ENCODE measurements around the gene NDUFB11.

NDUFB11 gene

GRCh38 chrX:47190445-47191269, 46.2 kb upstream of the NDUFB11 start:
- TF ChIP-seq CEBPB (IDR thresholded peaks at IDR 0.05) (no peak), TCF12 (IDR thresholded peaks at IDR 0.05; ENCODE audit: low read depth) (0 out of 2 replicates have a peak, but pooled peaks have one; percentile 30), MAX (IDR thresholded peaks at IDR 0.05) (peak; percentile 96), FOXM1 (IDR thresholded peaks at IDR 0.05; ENCODE audit: borderline replicate concordance, low read depth) (no peak), YY1 (IDR thresholded peaks at IDR 0.05; ENCODE audit: low read depth) (peak; percentile 46; the same call in 1 of the 2 replicates), REST (IDR thresholded peaks at IDR 0.05; ENCODE audit: low read depth) (no peak), CREB1 (IDR thresholded peaks at IDR 0.05; ENCODE audit: low read depth) (no peak), NFIC (IDR thresholded peaks at IDR 0.05) (no peak), EGR1 (IDR thresholded peaks at IDR 0.05) (no peak), EP300 (IDR thresholded peaks at IDR 0.05; ENCODE audit: borderline replicate concordance) (peak; percentile 46; the same call in 1 of the 2 replicates), RAD21 (IDR thresholded peaks at IDR 0.05; ENCODE audit: low read depth) (no peak), TAF1 (IDR thresholded peaks at IDR 0.05; ENCODE audit: low read depth) (no peak), USF1 (IDR thresholded peaks at IDR 0.05) (peak; percentile 77), ZBTB7A (IDR thresholded peaks at IDR 0.05; ENCODE audit: low read depth) (no peak), TEAD4 (IDR thresholded peaks at IDR 0.05) (no peak)

GRCh38 chrX:47189906-47190305, 45.4 kb upstream of the NDUFB11 start:
- TF ChIP-seq TCF12 (IDR thresholded peaks at IDR 0.05; ENCODE audit: low read depth), result no peak
- TF ChIP-seq TAF1 (IDR thresholded peaks at IDR 0.05; ENCODE audit: low read depth), result no peak
- TF ChIP-seq FOXM1 (IDR thresholded peaks at IDR 0.05; ENCODE audit: borderline replicate concordance, low read depth), result no peak
- no peak for TF ChIP-seq EP300 (IDR thresholded peaks at IDR 0.05; ENCODE audit: borderline replicate concordance)
- no peak for TF ChIP-seq USF1 (IDR thresholded peaks at IDR 0.05)
- TF ChIP-seq NFIC (IDR thresholded peaks at IDR 0.05), result no peak
- TF ChIP-seq RAD21 (IDR thresholded peaks at IDR 0.05; ENCODE audit: low read depth), result no peak

- no peak for TF ChIP-seq RAD21 (IDR thresholded peaks at IDR 0.05; ENCODE audit: low read depth)
- no peak for TF ChIP-seq EGR1 (IDR thresholded peaks at IDR 0.05)
- peak; percentile 10; the same call in 1 of the 2 replicates for TF ChIP-seq NFIC (IDR thresholded peaks at IDR 0.05)
These were observed 42.7 kb upstream of the NDUFB11 start for GRCh38 chrX:47187106-47187677.

- TF ChIP-seq USF1 (IDR thresholded peaks at IDR 0.05) (no peak), FOXM1 (IDR thresholded peaks at IDR 0.05; ENCODE audit: borderline replicate concordance, low read depth) (no peak), RAD21 (IDR thresholded peaks at IDR 0.05; ENCODE audit: low read depth) (no peak), TAF1 (IDR thresholded peaks at IDR 0.05; ENCODE audit: low read depth) (no peak), TCF12 (IDR thresholded peaks at IDR 0.05; ENCODE audit: low read depth) (no peak), MAX (IDR thresholded peaks at IDR 0.05) (no peak), EP300 (IDR thresholded peaks at IDR 0.05; ENCODE audit: borderline replicate concordance) (no peak), ZBTB7A (IDR thresholded peaks at IDR 0.05; ENCODE audit: low read depth) (no peak), REST (IDR thresholded peaks at IDR 0.05; ENCODE audit: low read depth) (no peak), YY1 (IDR thresholded peaks at IDR 0.05; ENCODE audit: low read depth) (no peak)
These were observed 41.7 kb upstream of the NDUFB11 start for GRCh38 chrX:47186096-47186740.

- TF ChIP-seq YY1 (IDR thresholded peaks at IDR 0.05; ENCODE audit: low read depth) (no peak), EGR1 (IDR thresholded peaks at IDR 0.05) (no peak), REST (IDR thresholded peaks at IDR 0.05; ENCODE audit: low read depth) (no peak), MAX (IDR thresholded peaks at IDR 0.05) (no peak), EP300 (IDR thresholded peaks at IDR 0.05; ENCODE audit: borderline replicate concordance) (no peak), ZBTB7A (IDR thresholded peaks at IDR 0.05; ENCODE audit: low read depth) (no peak), FOXM1 (IDR thresholded peaks at IDR 0.05; ENCODE audit: borderline replicate concordance, low read depth) (no peak), CEBPB (IDR thresholded peaks at IDR 0.05) (no peak), NFIC (IDR thresholded peaks at IDR 0.05) (no peak), TCF12 (IDR thresholded peaks at IDR 0.05; ENCODE audit: low read depth) (no peak), USF1 (IDR thresholded peaks at IDR 0.05) (no peak), CREB1 (IDR thresholded peaks at IDR 0.05; ENCODE audit: low read depth) (no peak), RAD21 (IDR thresholded peaks at IDR 0.05; ENCODE audit: low read depth) (no peak), TAF1 (IDR thresholded peaks at IDR 0.05; ENCODE audit: low read depth) (no peak), TEAD4 (IDR thresholded peaks at IDR 0.05) (no peak)
These were observed 40.7 kb upstream of the NDUFB11 start for GRCh38 chrX:47185241-47185640.

Measured in Ishikawa (cell line).